Caki2 (cell line): ENCODE measurements around the gene PDE5A. TPM values are rescaled to one million over a fixed set of nuclear protein-coding genes. Genes with fewer than 3 reads are reported as not detected.
"Not testable (repeated sequence)": the region's sequence is repeated elsewhere in the genome, so short reads cannot be mapped to it uniquely, and the experiment has no call there.

Source experiments
- DNase-seq: peaks from one replicate; pipeline ENCODE4 v3.0.0-alpha.2; 2015; ENCODE audit warnings: low read depth
- in situ Hi-C: cut with HindIII; loops from 2 replicates; pipeline ENCODE4 v1.10.0; 2016; ENCODE audit warnings: low sequenced_read_pairs, low pct_unique_long_range_greater_than_20kb, mixed read lengths
- total RNA-seq: library from RNA; depleted of rRNA; stranded (reverse); fragments of >200 nt; shearing (Covaris generic); gene quantifications from 2 replicates; pipeline ENCODE4 v1.2.3, GENCODE V29; 2014; ENCODE audit warnings: low replicate concordance

The PDE5A gene
- total RNA-seq, 1 experiment from 2014 or later, result 2.5 TPM

- no peak for DNase-seq
- in situ Hi-C loops, result no loop called here
Observed at GRCh38 chr4:119652998-119653397, 24.4 kb upstream of the PDE5A start.

GRCh38 chr4:119648398-119648797 lies 19.8 kb upstream of the PDE5A start:
- DNase-seq, result no peak
- in situ Hi-C loops, result no loop called here

- in situ Hi-C loops, result no loop called here
Observed at GRCh38 chr4:119647558-119647957, 19.0 kb upstream of the PDE5A start.

GRCh38 chr4:119646347-119647071 lies 17.9 kb upstream of the PDE5A start:
- in situ Hi-C loops, result no loop called here
- DNase-seq, result no peak

More at GRCh38 chr4:119647558-119647957, 19.0 kb upstream of the PDE5A start:
- DNase-seq, result no peak

- peak; percentile 32 for DNase-seq
- in situ Hi-C loops, result no loop called here
Observed at GRCh38 chr4:119643306-119644042, 14.9 kb upstream of the PDE5A start.

- DNase-seq, result no peak
- in situ Hi-C loops, result no loop called here
Observed at GRCh38 chr4:119641765-119642164, 13.2 kb upstream of the PDE5A start.

- DNase-seq, result no peak
- in situ Hi-C loops, result no loop called here
Observed at GRCh38 chr4:119638359-119638758, 9.8 kb upstream of the PDE5A start.

- DNase-seq, in situ Hi-C loops: not testable (repeated sequence)
Observed at GRCh38 chr4:119636851-119637250, 8.2 kb upstream of the PDE5A start.

GRCh38 chr4:119632216-119632615 lies 3.6 kb upstream of the PDE5A start:
- no peak for DNase-seq
- in situ Hi-C loops, result no loop called here

GRCh38 chr4:119629142-119629471 lies 503 bp upstream of the PDE5A start:
- in situ Hi-C loops, result no loop called here
- DNase-seq, result no peak

GRCh38 chr4:119627267-119628255 lies 1.0 kb downstream of the PDE5A start:
- peak; percentile 35 for DNase-seq
- in situ Hi-C loops, result no loop called here

- no peak for DNase-seq
- in situ Hi-C loops, result no loop called here
Observed at GRCh38 chr4:119626943-119627266, 1.7 kb downstream of the PDE5A start.

- no peak for DNase-seq
- in situ Hi-C loops, result no loop called here
Observed at GRCh38 chr4:119626420-119626819, 2.2 kb downstream of the PDE5A start.

- in situ Hi-C loops, result no loop called here
- DNase-seq, result no peak
Observed at GRCh38 chr4:119625761-119626160, 2.8 kb downstream of the PDE5A start.

- DNase-seq, result no peak
- in situ Hi-C loops, result no loop called here
Observed at GRCh38 chr4:119624356-119624755, 4.2 kb downstream of the PDE5A start.

- in situ Hi-C loops, result no loop called here
- no peak for DNase-seq
Observed at GRCh38 chr4:119623025-119623424, 5.6 kb downstream of the PDE5A start.

- in situ Hi-C loops, result no loop called here
- no peak for DNase-seq
Observed at GRCh38 chr4:119615068-119615719, 13.4 kb downstream of the PDE5A start.

- no peak for DNase-seq
- in situ Hi-C loops, result no loop called here
Observed at GRCh38 chr4:119604266-119604665, 24.3 kb downstream of the PDE5A start.
